Measurements from ENCODE around the gene CRB1.

Gene CRB1

GRCh38 chr1:197390856-197391255 lies 122.8 kb downstream of the CRB1 start:
- no peak for TF ChIP-seq GATA2 (IDR thresholded peaks at IDR 0.05; ENCODE audit: low read depth, low read length)
- TF ChIP-seq GATA3 (IDR thresholded peaks at IDR 0.05; ENCODE audit: low read depth, low read length): no peak

- TF ChIP-seq GATA2 (IDR thresholded peaks at IDR 0.05; ENCODE audit: low read depth, low read length) (no peak), GATA3 (IDR thresholded peaks at IDR 0.05; ENCODE audit: low read depth, low read length) (no peak)
Observed at GRCh38 chr1:197391303-197392226, 123.5 kb downstream of the CRB1 start.

GRCh38 chr1:197392541-197392940 lies 124.5 kb downstream of the CRB1 start:
- no peak for TF ChIP-seq GATA2 (IDR thresholded peaks at IDR 0.05; ENCODE audit: low read depth, low read length)
- no peak for TF ChIP-seq GATA3 (IDR thresholded peaks at IDR 0.05; ENCODE audit: low read depth, low read length)

GRCh38 chr1:197393105-197393504 lies 125.1 kb downstream of the CRB1 start:
- TF ChIP-seq GATA3 (IDR thresholded peaks at IDR 0.05; ENCODE audit: low read depth, low read length) (no peak), GATA2 (IDR thresholded peaks at IDR 0.05; ENCODE audit: low read depth, low read length) (no peak)

GRCh38 chr1:197393772-197394171 lies 125.7 kb downstream of the CRB1 start:
- no peak for TF ChIP-seq GATA2 (IDR thresholded peaks at IDR 0.05; ENCODE audit: low read depth, low read length)
- TF ChIP-seq GATA3 (IDR thresholded peaks at IDR 0.05; ENCODE audit: low read depth, low read length): no peak

- TF ChIP-seq GATA3 (IDR thresholded peaks at IDR 0.05; ENCODE audit: low read depth, low read length): no peak
- TF ChIP-seq GATA2 (IDR thresholded peaks at IDR 0.05; ENCODE audit: low read depth, low read length): no peak
Observed at GRCh38 chr1:197394831-197395608, 127.0 kb downstream of the CRB1 start.

DNA sequence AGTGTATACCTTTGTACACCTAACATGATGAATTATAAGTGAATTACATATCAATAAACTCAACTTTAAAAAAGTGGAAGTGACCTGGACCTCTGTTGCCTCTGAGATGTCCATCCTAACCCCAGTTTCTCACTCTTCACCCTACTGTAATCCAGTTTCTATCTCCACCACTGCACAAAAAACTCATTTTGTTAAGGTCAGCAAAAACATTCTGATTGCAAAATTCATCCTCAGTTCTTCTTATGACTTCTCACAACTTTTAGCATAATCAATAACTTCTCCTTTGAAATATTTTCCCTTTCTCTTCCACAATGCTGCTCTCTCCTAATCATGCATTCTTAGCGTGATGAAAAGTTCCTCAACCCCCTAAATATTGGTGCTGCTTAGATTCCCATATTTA lies 129.8 kb downstream of the CRB1 start:
- TF ChIP-seq GATA2 (IDR thresholded peaks at IDR 0.05; ENCODE audit: low read depth, low read length) (no peak), GATA3 (IDR thresholded peaks at IDR 0.05; ENCODE audit: low read depth, low read length) (no peak)

DNA sequence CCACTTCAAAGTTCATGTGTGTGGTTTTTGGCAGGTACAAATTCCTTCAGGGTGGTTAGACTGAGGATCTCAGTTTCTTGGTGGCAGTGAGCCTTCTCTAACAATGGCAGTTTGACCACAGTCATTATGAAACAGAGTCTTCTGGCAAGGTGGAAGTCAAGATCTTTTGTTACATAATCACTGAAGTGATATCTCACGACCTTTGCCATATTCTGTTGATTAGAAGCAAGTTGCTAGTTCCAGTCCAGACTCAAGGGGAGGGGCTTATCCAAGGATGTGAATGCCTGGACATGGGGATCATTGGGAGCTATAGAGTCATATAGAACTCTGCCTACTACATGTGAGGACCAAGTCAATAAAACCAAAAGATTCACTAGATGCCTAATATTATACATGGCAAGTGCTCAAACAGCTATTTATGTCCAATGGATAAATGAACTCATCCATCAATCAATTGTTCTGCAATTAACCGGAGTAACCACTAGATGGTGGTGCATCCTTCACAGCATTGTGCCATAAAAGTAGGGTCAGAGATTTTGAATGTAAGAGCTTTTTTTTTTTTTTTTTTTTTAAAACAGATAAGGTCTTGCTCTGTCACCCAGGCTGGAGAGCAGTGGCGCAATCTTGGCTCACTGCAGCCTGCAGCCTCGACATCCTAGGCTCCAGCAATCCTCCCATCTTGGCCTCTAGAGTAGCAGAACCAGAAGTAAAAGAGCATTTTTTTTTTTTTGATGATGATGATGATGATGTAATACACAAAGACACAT lies 131.9 kb downstream of the CRB1 start:
- TF ChIP-seq GATA3 (IDR thresholded peaks at IDR 0.05; ENCODE audit: low read depth, low read length) (no peak), GATA2 (IDR thresholded peaks at IDR 0.05; ENCODE audit: low read depth, low read length) (no peak)

DNA sequence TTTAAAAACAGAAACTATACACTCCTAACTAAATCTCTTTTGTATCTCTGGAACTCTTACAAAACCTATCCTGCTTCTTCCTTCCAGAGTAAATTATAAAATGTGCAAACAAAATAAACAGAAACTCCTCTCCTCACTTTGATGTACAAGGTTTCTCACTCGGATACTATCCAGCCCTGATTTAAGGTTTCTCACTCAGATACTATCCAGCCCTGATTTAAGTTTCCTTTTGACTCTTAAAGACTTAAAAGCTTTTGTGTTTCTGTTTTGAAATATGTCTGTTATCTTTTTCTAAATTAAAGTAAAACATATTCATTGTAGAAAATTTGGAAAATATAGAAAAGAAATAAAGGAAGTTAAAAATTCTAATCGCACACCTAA lies 132.5 kb downstream of the CRB1 start:
- TF ChIP-seq GATA2 (IDR thresholded peaks at IDR 0.05; ENCODE audit: low read depth, low read length): no peak
- TF ChIP-seq GATA3 (IDR thresholded peaks at IDR 0.05; ENCODE audit: low read depth, low read length): no peak

GRCh38 chr1:197402189-197402588 lies 134.1 kb downstream of the CRB1 start:
- TF ChIP-seq GATA3 (IDR thresholded peaks at IDR 0.05; ENCODE audit: low read depth, low read length): no peak
- TF ChIP-seq GATA2 (IDR thresholded peaks at IDR 0.05; ENCODE audit: low read depth, low read length): no peak

DNA sequence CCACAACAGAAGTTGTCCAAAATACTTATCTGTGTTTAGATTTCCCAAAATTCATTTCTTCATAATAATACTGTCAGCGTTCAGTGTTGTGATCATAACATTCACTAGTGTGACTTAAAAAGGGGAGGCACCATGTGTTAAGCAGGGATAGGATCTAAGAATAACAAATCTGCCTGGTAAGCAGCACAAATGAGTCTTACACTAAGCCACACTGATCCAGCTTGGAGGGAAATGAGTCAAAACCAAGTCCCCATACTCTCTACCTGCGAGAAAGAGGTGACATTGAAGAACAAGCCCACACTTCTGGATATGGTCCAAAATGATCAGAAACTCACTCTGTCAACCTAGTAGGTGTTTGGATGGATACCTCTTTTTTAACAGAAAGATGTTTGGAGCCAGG lies 145.5 kb downstream of the CRB1 start:
- TF ChIP-seq GATA3 (IDR thresholded peaks at IDR 0.05; ENCODE audit: low read depth, low read length): no peak
- TF ChIP-seq GATA2 (IDR thresholded peaks at IDR 0.05; ENCODE audit: low read depth, low read length): no peak

GRCh38 chr1:197415221-197415620 lies 147.2 kb downstream of the CRB1 start:
- TF ChIP-seq GATA3 (IDR thresholded peaks at IDR 0.05; ENCODE audit: low read depth, low read length): no peak
- TF ChIP-seq GATA2 (IDR thresholded peaks at IDR 0.05; ENCODE audit: low read depth, low read length): no peak

- TF ChIP-seq GATA2 (IDR thresholded peaks at IDR 0.05; ENCODE audit: low read depth, low read length) (no peak), GATA3 (IDR thresholded peaks at IDR 0.05; ENCODE audit: low read depth, low read length) (no peak)
Observed at GRCh38 chr1:197418693-197419092, 150.6 kb downstream of the CRB1 start.

GRCh38 chr1:197422993-197423392 lies 154.9 kb downstream of the CRB1 start:
- TF ChIP-seq GATA2 (IDR thresholded peaks at IDR 0.05; ENCODE audit: low read depth, low read length) (no peak), GATA3 (IDR thresholded peaks at IDR 0.05; ENCODE audit: low read depth, low read length) (no peak)
